Measurements from ENCODE around the gene COG1. TPM values are rescaled to one million over a fixed set of nuclear protein-coding genes. Genes with fewer than 3 reads are reported as not detected.
A peak's percentile ranks its signal among the peaks of the same experiment; 100 is the strongest.

The COG1 gene
- total RNA-seq, 1 experiment from 2014 or later = 25.3 TPM

- DNase-seq (ENCODE audit: low spot score) = no peak
These were observed 24.2 kb upstream of the COG1 start for GRCh38 chr17:73168667-73169066.

GRCh38 chr17:73170324-73170723 is 22.5 kb upstream of the COG1 start:
- DNase-seq (ENCODE audit: low spot score) = no peak

- DNase-seq (ENCODE audit: low spot score) = no peak
These were observed 20.6 kb upstream of the COG1 start for GRCh38 chr17:73172252-73172651.

GRCh38 chr17:73174126-73174525 is 18.7 kb upstream of the COG1 start:
- DNase-seq (ENCODE audit: low spot score) = no peak

GRCh38 chr17:73175962-73176565 is 16.8 kb upstream of the COG1 start:
- DNase-seq (ENCODE audit: low spot score) = no peak

- DNase-seq (ENCODE audit: low spot score) = no peak
These were observed 13.5 kb upstream of the COG1 start for GRCh38 chr17:73179387-73179786.

GRCh38 chr17:73179878-73180277 is 13.0 kb upstream of the COG1 start:
- no peak for DNase-seq (ENCODE audit: low spot score)

- DNase-seq (ENCODE audit: low spot score) = no peak
These were observed 10.1 kb upstream of the COG1 start for GRCh38 chr17:73182616-73183310.

GRCh38 chr17:73184136-73184993 is 8.5 kb upstream of the COG1 start:
- DNase-seq (ENCODE audit: low spot score) = no peak

- DNase-seq (ENCODE audit: low spot score) = no peak
These were observed 6.4 kb upstream of the COG1 start for GRCh38 chr17:73186283-73187050.

GRCh38 chr17:73187203-73187769 is 5.6 kb upstream of the COG1 start:
- DNase-seq (ENCODE audit: low spot score) = no peak

GRCh38 chr17:73188011-73188410 is 4.8 kb upstream of the COG1 start:
- no peak for DNase-seq (ENCODE audit: low spot score)

- DNase-seq (ENCODE audit: low spot score) = peak; percentile 86
These were observed 3.3 kb upstream of the COG1 start for GRCh38 chr17:73189417-73190099.

- DNase-seq (ENCODE audit: low spot score) = peak; percentile 71
These were observed 1.2 kb upstream of the COG1 start for GRCh38 chr17:73191443-73192205.

GRCh38 chr17:73192206-73192893 is 505 bp upstream of the COG1 start:
- peak; percentile 76 for DNase-seq (ENCODE audit: low spot score)

- DNase-seq (ENCODE audit: low spot score) = peak; percentile 28
These were observed 1.8 kb downstream of the COG1 start for GRCh38 chr17:73194514-73195222.

GRCh38 chr17:73196500-73196899 is 3.6 kb downstream of the COG1 start:
- no peak for DNase-seq (ENCODE audit: low spot score)

GRCh38 chr17:73197161-73197560 is 4.3 kb downstream of the COG1 start:
- DNase-seq (ENCODE audit: low spot score) = no peak
